Motor neuron (in vitro differentiated cells): ENCODE data around the gene PLD2. TPM values are rescaled to one million over a fixed set of nuclear protein-coding genes. Genes with fewer than 3 reads are reported as not detected.
"Not testable (repeated sequence)": the region's sequence is repeated elsewhere in the genome, so short reads cannot be mapped to it uniquely, and the experiment has no call there.

Experiments
- ATAC-seq, 8 experiments: fragments of 200-7000 bp; cut with Tn5 transposase; replicated peaks in 6 of 8; 2 replicates each; pipeline ENCODE4 v1.8.0; 2021; ENCODE audit warnings: mild to moderate bottlenecking in 8 of 8, moderate library complexity in 8 of 8
- H3K27ac ChIP-seq, 2 donors: fragments of 250-450 bp; sonication (Bioruptor Pico); 2 replicates each; pipeline ENCODE4 v1.9.0; 2021; ENCODE audit warnings: antibody characterized with exemption in 2 of 2, mild to moderate bottlenecking in 2 of 2, moderate library complexity in 1 of 2
- H3K4me1 ChIP-seq, 2 donors: fragments of 250-450 bp; sonication (Bioruptor Pico); replicated peaks in 1 of 2; 2 replicates each; pipeline ENCODE4 v1.6.1; 2021; ENCODE audit warnings: antibody characterized with exemption in 2 of 2, mild to moderate bottlenecking in 2 of 2, moderate library complexity in 1 of 2
- H3K4me3 ChIP-seq, 5 donors: fragments of 250-450 bp; sonication (Bioruptor Pico); 2 replicates each; pipeline ENCODE4 v1.9.0; 2021; ENCODE audit warnings: antibody characterized with exemption in 5 of 5, mild to moderate bottlenecking in 5 of 5, moderate library complexity in 4 of 5
- WGBS, 10 experiments: fragments of 450-650 bp; shearing (Covaris generic); methylation state at CpG; one replicate each; pipeline ENCODE4 v1.0.0; 2022; 5-methylcytosine and 5-hydroxymethylcytosine counted together
- in situ Hi-C, 9 experiments: fragments of 400-800 bp; cut with MboI; loops; one replicate each; pipeline ENCODE4 v1.15.0; 2021; ENCODE audit warnings: low sequenced_read_pairs in 9 of 9, low pct_unique_long_range_greater_than_20kb in 2 of 9; ENCODE audit not compliant: unreplicated experiment in 9 of 9
- total RNA-seq, 8 experiments: library from RNA; unstranded; fragments of 300-600 nt; gene quantifications; 2 replicates each; pipeline versions ENCODE4 v1.2.3 to v1.2.4, GENCODE V29; 2022

PLD2 gene
- total RNA-seq, 8 experiments from 2014 or later: 4.3 to 28.6 (median 11.4) TPM

GRCh38 chr17:4823373-4824089 lies 16.6 kb downstream of the PLD2 start:
- 47 to 98% (median 88%) methylated on average over 2 to 7 of the region's 12 CpGs; no CpG with 5 or more reads in 3 of the 10 experiments for WGBS, 10 experiments

GRCh38 chr17:4827399-4827798 lies 20.4 kb downstream of the PLD2 start:
- WGBS, 10 experiments: 40 to 100% (median 80%) methylated on average over 1 to 7 of the region's 8 CpGs; no CpG with 5 or more reads in 5 of the 10 experiments
- no peak for ATAC-seq
- H3K4me1 ChIP-seq: no peaks in the 10 kb centered on the region
- no peak overlapping the region for H3K4me3 ChIP-seq
- H3K27ac ChIP-seq: no peak overlapping the region
- in situ Hi-C loops: no loop called here

More at GRCh38 chr17:4823373-4824089, 16.6 kb downstream of the PLD2 start:
- no peak for ATAC-seq
- no peaks in the 10 kb centered on the region for H3K4me1 ChIP-seq
- in situ Hi-C loops: no loop called here
- no peak overlapping the region for H3K27ac ChIP-seq
- H3K4me3 ChIP-seq: no peak overlapping the region

GRCh38 chr17:4832829-4833177 lies 25.9 kb downstream of the PLD2 start:
- ATAC-seq: peak; percentile 34 to 70 (median 54)
- peaks cover 12 to 15% of the 10 kb centered on the region in 2 donors for H3K4me1 ChIP-seq
- H3K27ac ChIP-seq: peak overlapping the region; percentile 83 to 86
- no CpG with 5 or more reads among the region's 17 CpGs for WGBS, 10 experiments
- H3K4me3 ChIP-seq: peak overlapping the region; percentile 57 to 77 (median 66)
- in situ Hi-C loops: not testable (repeated sequence)

GRCh38 chr17:4833178-4833940 lies 26.4 kb downstream of the PLD2 start, which contains the start of gene MINK1:
Gene MINK1 (plus strand): TSS chr17:4833340. CDS start chr17:4833584, 244 bp downstream.
- in situ Hi-C loops: no loop called here
- WGBS, 10 experiments: 0% methylated on average over 2 to 10 of the region's 91 CpGs; no CpG with 5 or more reads in 8 of the 10 experiments
- H3K4me1 ChIP-seq: peaks cover 14 to 20% of the 10 kb centered on the region in 2 donors
- peak within 1 kb of the TSS; percentile 83 to 86 for H3K27ac ChIP-seq
- peak within 1 kb of the TSS; percentile 57 to 77 (median 66) for H3K4me3 ChIP-seq
- peak; percentile 71 to 92 (median 87) for ATAC-seq

- Histone ChIP-seq H3K4me1 (peaks cover 14 to 21% of the 10 kb centered on the region in 2 donors), H3K27ac (peak overlapping the region in 1 of 2 donors; percentile 83), H3K4me3 (peak overlapping the region; percentile 57 to 77 (median 66))
- WGBS, 10 experiments: 0 to 17% (median 0%) methylated on average over 1 to 11 of the region's 15 CpGs; no CpG with 5 or more reads in 2 of the 10 experiments
- in situ Hi-C loops: no loop called here
- ATAC-seq: peak; percentile 8 to 54 (median 38)
Measured at GRCh38 chr17:4833941-4834680, 27.2 kb downstream of the PLD2 start.

- in situ Hi-C loops: no loop called here
- peak overlapping the region; percentile 57 to 77 (median 66) for H3K4me3 ChIP-seq
- no peak overlapping the region for H3K27ac ChIP-seq
- 20 to 100% (median 70%) methylated on average over 1 to 3 of the region's 4 CpGs; no CpG with 5 or more reads in 7 of the 10 experiments for WGBS, 10 experiments
- no peak for ATAC-seq
- peaks cover 14 to 21% of the 10 kb centered on the region in 2 donors for H3K4me1 ChIP-seq
Measured at GRCh38 chr17:4834681-4835020, 27.7 kb downstream of the PLD2 start.

- WGBS, 10 experiments: 60 to 100% (median 90%) methylated on average over 1 to 4 of the region's 4 CpGs; no CpG with 5 or more reads in 1 of the 10 experiments
Measured at GRCh38 chr17:4836221-4836620, 29.3 kb downstream of the PLD2 start.

GRCh38 chr17:4837471-4838308 lies 30.7 kb downstream of the PLD2 start:
- no peak overlapping the region for H3K4me3 ChIP-seq
- no peak overlapping the region for H3K27ac ChIP-seq
- H3K4me1 ChIP-seq: peaks cover 14 to 21% of the 10 kb centered on the region in 2 donors
- ATAC-seq: peak in 1 of 8 experiments; percentile 6
- WGBS, 10 experiments: 8 to 100% (median 37%) methylated on average over 1 to 13 of the region's 13 CpGs
- in situ Hi-C loops: no loop called here

More at GRCh38 chr17:4836221-4836620, 29.3 kb downstream of the PLD2 start:
- in situ Hi-C loops: no loop called here
- Histone ChIP-seq H3K27ac (no peak overlapping the region), H3K4me1 (peaks cover 14 to 21% of the 10 kb centered on the region in 2 donors), H3K4me3 (no peak overlapping the region)
- ATAC-seq: no peak

GRCh38 chr17:4838309-4838785 lies 31.4 kb downstream of the PLD2 start:
- in situ Hi-C loops: no loop called here
- Histone ChIP-seq H3K4me3 (no peak overlapping the region), H3K4me1 (peaks cover 14 to 21% of the 10 kb centered on the region in 2 donors), H3K27ac (no peak overlapping the region)
- 40 to 100% (median 98%) methylated on average over 1 to 3 of the region's 3 CpGs; no CpG with 5 or more reads in 4 of the 10 experiments for WGBS, 10 experiments
- no peak for ATAC-seq

- H3K4me1 ChIP-seq: peaks cover 14 to 21% of the 10 kb centered on the region in 2 donors
- no peak overlapping the region for H3K27ac ChIP-seq
- in situ Hi-C loops: no loop called here
- no peak for ATAC-seq
- WGBS, 10 experiments: 60 to 100% (median 90%) methylated on average over 1 to 8 of the region's 8 CpGs; no CpG with 5 or more reads in 2 of the 10 experiments
- no peak overlapping the region for H3K4me3 ChIP-seq
Measured at GRCh38 chr17:4839221-4839620, 32.3 kb downstream of the PLD2 start.

- 60 to 100% (median 90%) methylated on average over 3 to 8 of the region's 8 CpGs for WGBS, 10 experiments
- peak in 3 of 8 experiments; percentile 34 to 69 (median 69) for ATAC-seq
- peaks cover 6 to 14% of the 10 kb centered on the region in 2 donors for H3K4me1 ChIP-seq
- H3K27ac ChIP-seq: no peak overlapping the region
- in situ Hi-C loops: no loop called here
- no peak overlapping the region for H3K4me3 ChIP-seq
Measured at GRCh38 chr17:4839965-4840892, 33.3 kb downstream of the PLD2 start.
